ENCODE results near the gene LENG9. TPM values are rescaled to one million over a fixed set of nuclear protein-coding genes. Genes with fewer than 3 reads are reported as not detected.
A peak's percentile ranks its signal among the peaks of the same experiment; 100 is the strongest.
"Not testable (repeated sequence)": the region's sequence is repeated elsewhere in the genome, so short reads cannot be mapped to it uniquely, and the experiment has no call there.

Gene LENG9
- total RNA-seq, 1 donor, result 5.2 TPM

GRCh38 chr19:54473892-54474372 is 10.4 kb upstream of the LENG9 start:
- no peak for DNase-seq (ENCODE audit: low read depth)
- H3K4me3 ChIP-seq (ENCODE audit: low read depth, low read length), result peak overlapping the region; percentile 69
- TF ChIP-seq CTCF (IDR thresholded peaks at IDR 0.05; ENCODE audit: insufficient read depth, low read depth, low read length), result no peak

DNA sequence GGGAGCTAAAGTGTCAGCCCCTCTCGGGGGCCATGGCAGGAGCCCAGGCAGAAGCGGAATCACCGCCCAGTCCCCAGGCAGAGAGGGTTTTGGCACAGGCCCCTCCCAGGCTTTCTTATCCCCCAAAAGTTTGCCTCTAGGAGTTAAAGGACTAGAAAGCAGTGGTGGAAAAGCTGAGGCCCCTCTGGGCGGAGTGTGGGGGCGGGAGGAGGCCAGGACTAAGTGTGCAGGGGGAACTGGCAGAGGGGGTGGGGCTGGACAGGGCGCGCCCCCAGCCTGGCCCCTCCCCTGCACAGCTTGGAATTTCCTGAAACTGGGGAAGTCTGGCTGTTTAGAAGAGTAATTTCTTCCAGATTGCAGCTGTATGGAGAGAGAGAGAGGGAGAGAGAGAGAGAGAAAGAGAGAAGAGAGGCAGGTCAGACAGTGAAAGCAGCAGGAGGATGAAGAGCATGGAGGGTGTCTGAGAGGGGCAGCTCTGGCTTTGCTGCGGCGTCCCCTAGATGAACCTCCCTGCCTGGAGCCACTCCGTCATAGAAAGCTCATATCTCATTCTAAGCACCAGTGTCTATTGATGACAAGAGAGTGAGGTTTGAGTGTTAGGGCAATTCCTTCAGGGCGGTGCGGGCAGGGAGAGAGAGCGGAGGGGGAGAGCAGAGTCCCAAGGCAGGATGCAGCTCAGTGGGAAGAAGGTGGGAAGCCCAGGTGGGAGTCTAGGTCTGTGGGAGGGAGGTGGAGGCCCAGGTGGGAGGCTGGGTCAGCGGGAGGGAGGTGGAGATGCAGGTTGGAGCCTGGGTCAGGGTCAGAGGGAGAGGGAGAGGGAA is 9.7 kb upstream of the LENG9 start, which contains the start of gene CDC42EP5:
CDC42EP5 (minus strand) TSS at position 226 of the 821 bp plus-strand sequence. CDS start 7,749 bp downstream, outside the sequence.
- peak; percentile 82 for DNase-seq (ENCODE audit: low read depth)
- peak within 1 kb of the TSS; percentile 69 for H3K4me3 ChIP-seq (ENCODE audit: low read depth, low read length)
- no peak for TF ChIP-seq CTCF (IDR thresholded peaks at IDR 0.05; ENCODE audit: insufficient read depth, low read depth, low read length)

DNA sequence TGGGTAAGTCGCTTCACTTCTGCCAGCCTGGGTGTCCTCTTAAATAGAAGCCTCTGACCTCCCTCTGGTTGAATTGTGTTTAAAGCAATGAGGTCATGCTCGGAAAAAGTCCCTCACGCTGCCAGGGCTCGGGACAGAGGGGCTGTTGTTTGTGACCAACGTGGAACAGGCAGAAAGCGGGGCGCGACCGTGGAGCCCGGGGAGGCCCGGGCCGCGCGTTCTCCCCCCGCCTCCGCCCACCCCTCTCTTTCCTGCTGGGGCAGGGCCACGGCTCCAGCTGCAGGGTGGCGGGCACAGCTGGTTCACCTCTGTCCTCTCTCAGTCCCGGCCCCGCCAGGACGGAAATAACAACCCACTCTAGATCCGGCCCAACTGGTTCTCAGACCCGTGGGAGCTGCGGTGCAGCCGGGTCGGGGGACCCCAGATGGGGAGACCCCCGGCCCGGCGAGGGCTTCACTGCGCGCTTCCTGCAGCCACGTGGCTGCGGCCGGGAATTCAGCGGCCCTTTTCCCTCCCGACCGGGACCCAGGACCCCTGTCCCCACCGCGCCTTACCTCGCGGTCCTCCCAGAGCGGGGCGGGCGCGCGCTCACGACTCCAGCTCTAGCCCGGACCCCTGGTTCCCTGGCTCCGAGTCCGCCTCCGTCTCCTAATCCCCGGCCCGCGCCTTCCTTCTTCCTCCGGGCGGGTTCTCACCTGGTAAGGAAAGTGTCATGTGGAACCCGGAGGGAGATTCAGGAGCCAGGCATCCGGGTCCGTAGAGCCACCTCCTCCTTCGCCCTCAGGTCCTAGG is 7.6 kb upstream of the LENG9 start:
- H3K4me3 ChIP-seq (ENCODE audit: low read depth, low read length), result peak overlapping the region; percentile 51
- no peak for DNase-seq (ENCODE audit: low read depth)
- TF ChIP-seq CTCF (IDR thresholded peaks at IDR 0.05; ENCODE audit: insufficient read depth, low read depth, low read length), result no peak

DNA sequence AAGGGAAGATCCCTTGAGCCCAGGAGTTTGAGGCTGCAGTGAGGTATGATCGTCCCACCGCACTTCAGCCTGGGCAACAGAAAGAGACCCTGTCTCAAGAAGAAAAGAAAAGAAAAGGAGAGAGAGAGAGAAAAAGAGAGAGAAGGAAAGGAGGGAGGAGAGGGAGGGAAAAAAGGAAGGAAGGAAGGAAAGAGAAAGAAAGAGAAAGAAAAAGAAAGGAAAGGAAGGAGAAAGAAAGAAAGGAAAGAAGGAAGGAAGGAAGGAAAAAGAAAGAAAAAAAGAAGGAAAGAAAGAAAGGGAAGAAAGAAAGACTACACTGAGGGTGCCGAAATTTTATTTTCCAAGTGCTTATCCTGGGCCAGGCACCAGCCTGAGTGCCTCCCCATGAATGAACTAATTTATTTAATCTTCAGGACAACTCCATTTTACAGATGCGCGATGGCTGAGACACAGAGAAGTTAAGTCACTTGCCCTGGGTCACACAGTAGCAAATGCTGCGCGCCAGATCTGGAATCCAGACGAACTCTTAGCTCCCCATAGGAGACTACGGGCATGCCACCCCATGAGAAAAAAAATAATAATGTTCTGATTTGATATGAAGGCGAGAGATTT is 6.8 kb upstream of the LENG9 start:
- H3K4me3 ChIP-seq (ENCODE audit: low read depth, low read length), result no peak overlapping the region
- no peak for TF ChIP-seq CTCF (IDR thresholded peaks at IDR 0.05; ENCODE audit: insufficient read depth, low read depth, low read length)
- no peak for DNase-seq (ENCODE audit: low read depth)

DNA sequence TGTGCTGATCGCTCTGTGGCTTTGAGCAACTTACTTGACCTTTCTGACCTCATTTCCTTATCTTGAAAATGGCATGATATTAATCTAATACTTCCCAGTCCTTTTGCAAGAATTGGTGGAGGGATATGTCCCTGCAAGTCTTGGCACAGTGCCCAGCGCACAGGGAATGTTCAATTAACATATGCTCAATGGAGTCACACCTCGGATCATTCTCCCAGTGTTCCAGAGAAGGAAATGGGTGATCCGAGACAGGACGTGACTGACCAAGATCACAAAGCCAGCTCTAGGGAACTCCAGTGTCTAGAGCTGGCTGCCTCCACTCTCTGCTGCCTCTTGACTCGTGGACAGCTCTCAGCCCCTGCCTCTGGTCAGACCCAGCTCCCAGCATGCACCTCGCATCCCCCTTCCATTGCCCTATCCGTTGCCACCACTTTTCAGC is 5.9 kb upstream of the LENG9 start:
- H3K4me3 ChIP-seq (ENCODE audit: low read depth, low read length), result no peak overlapping the region
- TF ChIP-seq CTCF (IDR thresholded peaks at IDR 0.05; ENCODE audit: insufficient read depth, low read depth, low read length), result no peak
- DNase-seq (ENCODE audit: low read depth), result no peak

DNA sequence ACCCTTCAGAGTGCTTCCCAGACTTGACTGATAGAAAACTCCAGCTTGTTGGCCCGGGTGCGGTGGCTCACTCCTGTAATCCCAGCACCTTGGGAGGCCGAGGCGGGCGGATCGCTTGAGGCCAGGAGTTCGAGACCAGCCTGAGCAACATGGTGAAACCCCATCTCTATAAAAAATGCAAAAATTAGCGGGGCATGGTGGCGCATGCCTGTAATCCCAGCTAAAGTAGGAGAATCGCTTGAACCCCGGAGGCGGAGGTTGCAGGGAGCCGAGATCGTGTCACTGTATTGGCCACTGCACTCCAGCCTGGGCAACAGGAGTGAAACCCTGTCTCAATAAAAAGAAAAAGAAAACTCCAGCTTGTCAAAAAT is 2.5 kb upstream of the LENG9 start:
- DNase-seq (ENCODE audit: low read depth), result not testable (repeated sequence)

More for the DNA sequence above, 2.5 kb upstream of the LENG9 start:
- not testable (repeated sequence) for H3K4me3 ChIP-seq (ENCODE audit: low read depth, low read length)
